HepG2 (cell line): ENCODE data around the gene VCX3B. TPM values are rescaled to one million over a fixed set of nuclear protein-coding genes. Genes with fewer than 3 reads are reported as not detected.
"Not testable (repeated sequence)": the region's sequence is repeated elsewhere in the genome, so short reads cannot be mapped to it uniquely, and the experiment has no call there.

Experiments used
- ATAC-seq: fragments of 200-7000 bp; cut with Tn5 transposase; 3 replicates; pipeline ENCODE4 v1.9.1; 2020; ENCODE audit warnings: mild to moderate bottlenecking, moderate library complexity
- BruUV-seq: library from RNA; stranded (reverse); fragments of 400-500 nt; replicated peaks from 2 replicates; lab custom pipeline; 2021; lab: Mats Ljungman, UMichigan
- CTCF ChIA-PET: fragments of 300-600 bp; formaldehyde crosslinking; extraction: SDS; loops from one replicate; lab custom pipeline; 2021; ENCODE audit warnings: low total read pairs, inconsistent platforms, low intra/inter-chr PET ratio; lab: Yijun Ruan, JAX
- POLR2A ChIA-PET: fragments of 350-600 bp; sonication (Branson Sonifier 250); formaldehyde crosslinking; loops from one replicate; lab custom pipeline; 2020; ENCODE audit warnings: antibody characterized with exemption, inconsistent platforms; lab: Yijun Ruan, JAX
- DNase-seq: peaks from one replicate; pipeline ENCODE4 v3.0.0-alpha.2; 2015; ENCODE audit warnings: low spot score
- FAIRE-seq: peaks from 3 replicates; lab custom pipeline; 2011; peaks lifted over from hg19 to GRCh38; lab: Jason Lieb, UNC
- H2AFZ ChIP-seq: one replicate; pipeline ENCODE4 v1.6.1; 2011; ENCODE audit warnings: low read length, inconsistent platforms
- H3K27ac ChIP-seq: fragments of 300-600 bp; 3 replicates; pipeline ENCODE4 v1.8.0; 2011; ENCODE audit warnings: mixed run types, mild to moderate bottlenecking, mixed read lengths, low read length, inconsistent platforms; ENCODE audit not compliant: insufficient read depth; ENCODE audit errors: extremely low read length
- H3K27me3 ChIP-seq, 2 experiments: fragments of 200-600 bp in 1 of 2; 2 replicates in 1 of 2; 3 replicates in 1 of 2; pipeline versions ENCODE4 v1.6.0 to v1.8.0; 2011; ENCODE audit warnings: low read length in 2 of 2, mild to moderate bottlenecking in 2 of 2, moderate library complexity in 2 of 2, inconsistent platforms in 1 of 2; ENCODE audit not compliant: insufficient read depth in 2 of 2, control insufficient read depth in 1 of 2
- H3K36me3 ChIP-seq, 2 experiments: fragments of 200-600 bp in 1 of 2; replicated peaks in 1 of 2; 2 replicates in 1 of 2; 3 replicates in 1 of 2; pipeline versions ENCODE4 v1.5.1 to v1.8.0; 2011; ENCODE audit warnings: low read length in 2 of 2, inconsistent platforms in 1 of 2; ENCODE audit not compliant: insufficient read depth in 2 of 2, control insufficient read depth in 1 of 2
- H3K4me1 ChIP-seq: 2 replicates; pipeline ENCODE4 v1.5.1; 2012; ENCODE audit warnings: low read length, inconsistent platforms; ENCODE audit not compliant: insufficient read depth
- H3K4me2 ChIP-seq: 2 replicates; pipeline ENCODE4 v1.6.0; 2011; ENCODE audit warnings: low read depth, low read length, inconsistent platforms
- H3K4me3 ChIP-seq, 3 experiments: fragments of 200-600 bp in 1 of 3; sonication (generic), shearing (Covaris generic) in 1 of 3; replicated peaks in 1 of 3; 2 replicates each; pipeline ENCODE4 v1.5.1; 2011 to 2016; ENCODE audit warnings: low read length in 3 of 3, inconsistent platforms in 2 of 3, low read depth in 2 of 3, mild to moderate bottlenecking in 2 of 3, control low read depth in 1 of 3, mixed read lengths in 1 of 3; ENCODE audit not compliant: insufficient read depth in 1 of 3
- H3K79me2 ChIP-seq: one replicate; pipeline ENCODE4 v1.6.1; 2011; ENCODE audit warnings: low read length, inconsistent platforms; ENCODE audit not compliant: insufficient read depth
- H3K9ac ChIP-seq: 2 replicates; pipeline ENCODE4 v1.6.0; 2011; ENCODE audit warnings: mild to moderate bottlenecking, low read depth, low read length, inconsistent platforms; ENCODE audit not compliant: insufficient read depth
- H3K9me3 ChIP-seq: 2 replicates; pipeline ENCODE4 v1.5.1; 2012; ENCODE audit warnings: mild to moderate bottlenecking, low read length
- H4K20me1 ChIP-seq: 2 replicates; pipeline ENCODE4 v1.6.0; 2011; ENCODE audit warnings: inconsistent platforms, mild to moderate bottlenecking, low read length, moderate library complexity; ENCODE audit not compliant: insufficient read depth
- NFRKB ChIP-seq: fragments of 450-650 bp; IDR thresholded peaks from 2 replicates; pipeline ENCODE4 v1.6.1; 2017
- RXRB ChIP-seq: IDR thresholded peaks from 2 replicates; pipeline ENCODE4 v1.6.1; 2016; ENCODE audit warnings: borderline replicate concordance, missing genetic modification reagents, missing compliant biosample characterization
- THAP11 ChIP-seq: IDR thresholded peaks from 2 replicates; pipeline ENCODE4 v1.6.1; 2016; ENCODE audit warnings: missing biosample characterization, missing genetic modification reagents
- ZNF703 ChIP-seq: sonication (generic); formaldehyde crosslinking; IDR thresholded peaks from 2 replicates; pipeline ENCODE4 v1.5.1; 2020; ENCODE audit warnings: missing genetic modification reagents, mild to moderate bottlenecking, moderate library complexity, borderline replicate concordance
- ZNF713 ChIP-seq: sonication (generic); formaldehyde crosslinking; IDR thresholded peaks from 2 replicates; pipeline ENCODE4 v1.4.0; 2020; ENCODE audit warnings: mild to moderate bottlenecking, missing genetic modification reagents
- WGBS: methylation state at CpG from one replicate; pipeline ENCODE4 v1.1.6; 2017; ENCODE audit warnings: low lambda C conversion rate; 5-methylcytosine and 5-hydroxymethylcytosine counted together
- in situ Hi-C: cut with HindIII; loops from 2 replicates; pipeline ENCODE4 v1.10.0; 2017; ENCODE audit warnings: low pct_unique_long_range_greater_than_20kb; ENCODE audit not compliant: extremely low pct_ligation_motif_present
- intact Hi-C: fragments of 100-400 bp; cut with micrococcal nuclease; formaldehyde crosslinking; loops from one replicate; pipeline ENCODE4 v1.10.0; 2022; ENCODE audit not compliant: unreplicated experiment
- polyA plus RNA-seq, 8 experiments: library from polyadenylated mRNA; depleted of rRNA in 3 of 8; stranded (reverse) in 7 of 8; unstranded in 1 of 8; fragments of >200 nt; fragmentation: Illumina TruSeq in 4 of 8; extraction: Trizol in 4 of 8; gene quantifications; 2 replicates each; pipeline versions ENCODE4 v1.2.1 to v1.2.3, GENCODE V29; 2011 to 2016; ENCODE audit warnings: low read depth in 4 of 8, missing spikeins in 1 of 8, mixed read lengths in 1 of 8; ENCODE audit not compliant: insufficient read depth in 1 of 8
- total RNA-seq, 5 experiments: library from RNA; depleted of rRNA; stranded (reverse); fragments of >200 nt; fragmentation: Illumina TruSeq; extraction: Trizol; gene quantifications; 2 replicates each; pipeline ENCODE4 v1.2.3, GENCODE V29; 2016; ENCODE audit warnings: low read depth in 1 of 5
- TF ChIP-seq, protein P1 (sequence below): sonication (generic); formaldehyde crosslinking; IDR thresholded peaks from 2 replicates; pipeline ENCODE4 v1.8.1; 2023; ENCODE audit warnings: mild to moderate bottlenecking, missing genetic modification reagents
- TF ChIP-seq, protein P2 (sequence below): sonication (generic); formaldehyde crosslinking; IDR thresholded peaks from 2 replicates; pipeline ENCODE4 v1.9.0; 2021; ENCODE audit warnings: missing genetic modification reagents, mild to moderate bottlenecking, borderline replicate concordance

VCX3B gene
- total and polyA plus RNA-seq, 2 of the 13 experiments (the other 11 are each of a cell fraction or from before 2014, with no cell fraction given) = not detected

DNA sequence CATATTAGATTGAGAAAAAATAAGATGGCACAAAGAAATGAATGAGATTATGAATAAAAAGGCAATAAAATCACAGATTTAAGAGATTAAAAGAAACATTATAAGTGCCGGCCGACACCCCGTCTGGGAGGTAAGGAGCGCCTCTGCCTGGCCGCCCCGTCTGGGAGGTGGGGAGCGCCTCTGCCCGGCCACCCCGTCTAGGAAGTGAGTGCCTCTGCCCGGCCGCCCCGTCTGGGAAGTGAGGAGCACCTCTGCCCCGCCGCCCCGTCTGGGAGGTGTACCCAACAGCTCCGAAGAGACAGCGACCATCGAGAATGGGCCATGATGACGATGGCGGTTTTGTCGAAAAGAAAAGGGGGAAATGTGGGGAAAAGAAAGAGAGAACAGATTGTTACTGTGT lies 37.5 kb downstream of the VCX3B start:
- H3K27me3 ChIP-seq, H3K9ac ChIP-seq, FAIRE-seq, H4K20me1 ChIP-seq, H3K4me1 ChIP-seq, H3K4me2 ChIP-seq, H3K4me3 ChIP-seq, H3K27ac ChIP-seq, POLR2A ChIA-PET, H3K79me2 ChIP-seq, in situ Hi-C loops, H3K9me3 ChIP-seq, ATAC-seq, H2AFZ ChIP-seq, DNase-seq, intact Hi-C loops, H3K36me3 ChIP-seq, CTCF ChIA-PET, BruUV-seq: not testable (repeated sequence)
- WGBS = 74% methylated on average over 12 of the region's 21 CpGs

DNA sequence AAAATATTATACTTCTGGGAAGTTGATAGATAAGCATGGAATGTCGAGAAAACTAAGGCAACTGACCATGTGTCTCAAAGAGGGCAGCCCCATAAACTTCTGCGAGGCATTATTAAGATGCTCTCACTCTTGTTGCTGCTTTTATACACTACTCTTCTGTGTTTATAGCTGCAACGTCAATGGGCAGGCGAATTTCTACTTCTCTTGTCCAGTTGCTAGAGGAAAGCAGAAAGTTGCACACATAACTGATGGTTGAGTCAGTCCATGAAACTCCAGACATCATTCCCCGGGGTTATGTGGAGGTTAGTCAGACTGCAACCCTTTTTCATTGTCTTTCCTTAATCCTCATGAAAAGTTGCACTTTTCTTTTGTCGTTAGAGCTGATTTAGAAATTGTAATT lies 39.8 kb downstream of the VCX3B start:
- no peak for DNase-seq
- ATAC-seq = no peak
- no peaks in the 10 kb centered on the region for H3K79me2 ChIP-seq
- intact Hi-C loops (no loop called here), in situ Hi-C loops (no loop called here)
- no peak overlapping the region for H3K4me3 ChIP-seq
- ChIA-PET POLR2A (no interaction called here), CTCF (no interaction called here)
- FAIRE-seq = no peak
- H2AFZ ChIP-seq = no peak overlapping the region
- no peaks in the 10 kb centered on the region for H3K27me3 ChIP-seq
- H4K20me1 ChIP-seq = no peaks in the 10 kb centered on the region
- H3K27ac ChIP-seq = no peak overlapping the region
- H3K9me3 ChIP-seq = no peaks in the 10 kb centered on the region
- no peak overlapping the region for H3K9ac ChIP-seq
- no peaks in the 10 kb centered on the region for H3K4me1 ChIP-seq
- TF ChIP-seq, protein P1, sequence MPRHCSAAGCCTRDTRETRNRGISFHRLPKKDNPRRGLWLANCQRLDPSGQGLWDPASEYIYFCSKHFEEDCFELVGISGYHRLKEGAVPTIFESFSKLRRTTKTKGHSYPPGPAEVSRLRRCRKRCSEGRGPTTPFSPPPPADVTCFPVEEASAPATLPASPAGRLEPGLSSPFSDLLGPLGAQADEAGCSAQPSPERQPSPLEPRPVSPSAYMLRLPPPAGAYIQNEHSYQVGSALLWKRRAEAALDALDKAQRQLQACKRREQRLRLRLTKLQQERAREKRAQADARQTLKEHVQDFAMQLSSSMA (CRISPR knock-in tag) = no peak
- TF ChIP-seq RXRB (CRISPR knock-in tag) (no peak), ZNF703 (no peak), THAP11 (no peak), ZNF713 (CRISPR knock-in tag) (no peak), NFRKB (no peak)
- TF ChIP-seq, protein P2, sequence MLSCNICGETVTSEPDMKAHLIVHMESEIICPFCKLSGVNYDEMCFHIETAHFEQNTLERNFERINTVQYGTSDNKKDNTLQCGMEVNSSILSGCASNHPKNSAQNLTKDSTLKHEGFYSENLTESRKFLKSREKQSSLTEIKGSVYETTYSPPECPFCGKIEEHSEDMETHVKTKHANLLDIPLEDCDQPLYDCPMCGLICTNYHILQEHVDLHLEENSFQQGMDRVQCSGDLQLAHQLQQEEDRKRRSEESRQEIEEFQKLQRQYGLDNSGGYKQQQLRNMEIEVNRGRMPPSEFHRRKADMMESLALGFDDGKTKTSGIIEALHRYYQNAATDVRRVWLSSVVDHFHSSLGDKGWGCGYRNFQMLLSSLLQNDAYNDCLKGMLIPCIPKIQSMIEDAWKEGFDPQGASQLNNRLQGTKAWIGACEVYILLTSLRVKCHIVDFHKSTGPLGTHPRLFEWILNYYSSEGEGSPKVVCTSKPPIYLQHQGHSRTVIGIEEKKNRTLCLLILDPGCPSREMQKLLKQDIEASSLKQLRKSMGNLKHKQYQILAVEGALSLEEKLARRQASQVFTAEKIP = no peak
- H3K36me3 ChIP-seq = no peaks in the 10 kb centered on the region
- WGBS = 3% methylated on average over 6 of the region's 6 CpGs
- BruUV-seq = no TSS peak
- H3K4me2 ChIP-seq = no peak overlapping the region
